Activated CD8-positive, alpha-beta memory T cell treated with anti-CD3 and anti-CD28 coated beads for 1 hour (primary cell): ENCODE results near the gene IL6R.

Experiments
- DNase-seq, 2 donors: peaks; one replicate each; pipeline ENCODE4 v3.0.0-alpha.2; 2020; ENCODE audit warnings: low read depth in 1 of 2; ENCODE audit errors: extremely low read depth in 1 of 2

Gene IL6R

DNA sequence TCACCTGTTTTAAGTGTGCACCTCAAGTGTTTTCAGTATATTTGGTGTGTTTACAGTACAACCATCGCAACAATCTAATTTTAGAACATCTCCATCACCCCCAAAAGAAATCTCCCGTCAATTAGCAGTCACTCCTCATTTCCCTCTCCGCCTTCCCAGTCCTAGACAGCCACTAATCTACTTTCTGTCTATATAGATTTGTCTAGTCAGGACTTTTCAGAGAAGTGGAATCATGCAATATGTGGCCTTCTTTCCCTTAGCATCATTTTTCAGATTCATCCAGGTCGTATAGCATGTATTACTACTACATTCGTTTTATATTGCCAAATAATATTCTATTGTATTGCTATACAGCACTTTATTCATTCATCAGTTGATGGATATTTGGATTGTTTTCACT, 98.8 kb downstream of the IL6R start:
- DNase-seq = no peak

GRCh38 chr1:154512760-154513159, 107.6 kb downstream of the IL6R start:
- no peak for DNase-seq

- DNase-seq = no peak
These were observed 109.0 kb downstream of the IL6R start for GRCh38 chr1:154514066-154514553.

DNA sequence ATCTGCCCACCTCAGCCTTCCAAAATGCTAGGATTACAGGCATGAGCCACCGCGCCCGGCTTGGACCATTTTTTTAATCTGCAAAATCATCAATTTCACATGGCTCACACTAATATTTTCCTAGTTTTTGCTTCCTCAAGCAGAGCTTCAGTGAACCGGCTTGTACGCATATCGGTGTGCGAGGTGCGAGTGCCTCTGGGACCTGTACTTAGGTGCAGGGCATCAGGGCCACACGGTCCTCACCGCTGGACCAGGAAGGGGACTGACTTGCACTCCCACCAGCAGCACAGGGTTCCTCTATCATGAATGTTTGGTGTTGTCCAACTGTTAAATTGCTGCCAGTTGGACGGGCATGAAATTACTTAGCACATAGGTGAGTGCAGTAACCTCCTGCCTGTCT, 112.5 kb downstream of the IL6R start:
- no peak for DNase-seq
